Fibroblast of peridontal ligament (primary cell): ENCODE measurements around the gene ANKLE2.
"Not testable (repeated sequence)": the region's sequence is repeated elsewhere in the genome, so short reads cannot be mapped to it uniquely, and the experiment has no call there.

Experiments used
- DNase-seq: peaks from one replicate; pipeline ENCODE4 v3.0.0-alpha.2; 2010; ENCODE audit errors: extremely low read depth

Gene ANKLE2

GRCh38 chr12:132761032-132761920 is at the start of gene ANKLE2:
TSS of gene ANKLE2 (minus strand) at chr12:132761832. CDS start at chr12:132761798, 34 bp downstream.
- DNase-seq: peak; percentile 61

GRCh38 chr12:132809391-132809790 is 47.8 kb upstream of the ANKLE2 start:
- not testable (repeated sequence) for DNase-seq

GRCh38 chr12:132807295-132808092 is 45.9 kb upstream of the ANKLE2 start:
- DNase-seq: no peak

GRCh38 chr12:132806857-132807256 is 45.2 kb upstream of the ANKLE2 start:
- no peak for DNase-seq

GRCh38 chr12:132804426-132804861 is 42.8 kb upstream of the ANKLE2 start:
- DNase-seq: no peak

- peak; percentile 14 for DNase-seq
These were observed 42.3 kb upstream of the ANKLE2 start for GRCh38 chr12:132803888-132804287.

- no peak for DNase-seq
These were observed 41.5 kb upstream of the ANKLE2 start for GRCh38 chr12:132803125-132803524.

GRCh38 chr12:132801741-132802140 is 40.1 kb upstream of the ANKLE2 start:
- no peak for DNase-seq

GRCh38 chr12:132798836-132799235 is 37.2 kb upstream of the ANKLE2 start:
- DNase-seq: no peak

GRCh38 chr12:132797820-132798570 is 36.4 kb upstream of the ANKLE2 start:
- no peak for DNase-seq

- DNase-seq: no peak
These were observed 34.2 kb upstream of the ANKLE2 start for GRCh38 chr12:132795847-132796246.

GRCh38 chr12:132791940-132792339 is 30.3 kb upstream of the ANKLE2 start:
- DNase-seq: not testable (repeated sequence)

- DNase-seq: no peak
These were observed 27.5 kb upstream of the ANKLE2 start for GRCh38 chr12:132789099-132789471.

GRCh38 chr12:132788375-132789098 is 26.9 kb upstream of the ANKLE2 start:
- no peak for DNase-seq

- no peak for DNase-seq
These were observed 26.2 kb upstream of the ANKLE2 start for GRCh38 chr12:132787877-132788276.

GRCh38 chr12:132786192-132786591 is 24.6 kb upstream of the ANKLE2 start:
- DNase-seq: no peak

- DNase-seq: no peak
These were observed 22.9 kb upstream of the ANKLE2 start for GRCh38 chr12:132784580-132784979.

GRCh38 chr12:132783917-132784531 is 22.4 kb upstream of the ANKLE2 start:
- no peak for DNase-seq

GRCh38 chr12:132781938-132782337 is 20.3 kb upstream of the ANKLE2 start:
- DNase-seq: no peak

- no peak for DNase-seq
These were observed 18.2 kb upstream of the ANKLE2 start for GRCh38 chr12:132779781-132780353.
